ENCODE measurements around the gene ALG10B.

DNA sequence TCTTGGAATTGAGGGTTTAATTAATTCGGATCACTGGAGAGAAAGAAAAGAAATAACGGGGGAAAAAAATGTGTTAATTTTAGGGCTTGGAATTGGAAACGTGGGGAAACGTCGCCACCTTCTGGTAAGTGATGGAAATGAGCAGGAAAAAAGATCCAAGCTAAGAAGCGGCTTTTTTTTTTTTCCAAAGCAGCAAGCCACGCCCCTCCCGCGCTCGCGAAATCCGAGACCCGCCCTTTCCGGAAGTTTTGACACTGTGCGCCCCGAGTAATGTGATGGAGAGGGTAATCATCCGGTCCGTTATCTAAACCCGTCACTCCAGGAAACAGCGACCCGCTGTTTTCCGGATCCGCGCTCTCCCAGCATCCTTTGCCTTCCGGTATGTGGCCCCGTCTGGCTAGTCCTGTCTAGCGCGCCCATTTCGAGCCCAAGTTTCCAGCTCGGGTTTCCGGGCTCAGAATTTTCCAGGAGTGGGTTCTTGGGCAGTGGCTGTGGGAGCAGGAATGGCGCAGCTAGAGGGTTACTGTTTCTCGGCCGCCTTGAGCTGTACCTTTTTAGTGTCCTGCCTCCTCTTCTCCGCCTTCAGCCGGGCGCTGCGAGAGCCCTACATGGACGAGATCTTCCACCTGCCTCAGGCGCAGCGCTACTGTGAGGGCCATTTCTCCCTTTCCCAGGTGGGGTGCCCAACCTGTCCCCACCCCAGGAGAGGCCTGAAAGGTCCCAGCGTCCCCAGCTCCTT lies at the start of gene ALG10B:
- TF ChIP-seq, protein P1, sequence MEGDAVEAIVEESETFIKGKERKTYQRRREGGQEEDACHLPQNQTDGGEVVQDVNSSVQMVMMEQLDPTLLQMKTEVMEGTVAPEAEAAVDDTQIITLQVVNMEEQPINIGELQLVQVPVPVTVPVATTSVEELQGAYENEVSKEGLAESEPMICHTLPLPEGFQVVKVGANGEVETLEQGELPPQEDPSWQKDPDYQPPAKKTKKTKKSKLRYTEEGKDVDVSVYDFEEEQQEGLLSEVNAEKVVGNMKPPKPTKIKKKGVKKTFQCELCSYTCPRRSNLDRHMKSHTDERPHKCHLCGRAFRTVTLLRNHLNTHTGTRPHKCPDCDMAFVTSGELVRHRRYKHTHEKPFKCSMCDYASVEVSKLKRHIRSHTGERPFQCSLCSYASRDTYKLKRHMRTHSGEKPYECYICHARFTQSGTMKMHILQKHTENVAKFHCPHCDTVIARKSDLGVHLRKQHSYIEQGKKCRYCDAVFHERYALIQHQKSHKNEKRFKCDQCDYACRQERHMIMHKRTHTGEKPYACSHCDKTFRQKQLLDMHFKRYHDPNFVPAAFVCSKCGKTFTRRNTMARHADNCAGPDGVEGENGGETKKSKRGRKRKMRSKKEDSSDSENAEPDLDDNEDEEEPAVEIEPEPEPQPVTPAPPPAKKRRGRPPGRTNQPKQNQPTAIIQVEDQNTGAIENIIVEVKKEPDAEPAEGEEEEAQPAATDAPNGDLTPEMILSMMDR (IDR thresholded peaks at IDR 0.05) = peak; percentile 42 to 71 (median 63)
- no peak for TF ChIP-seq POLR2A (IDR thresholded peaks at IDR 0.05)

Data from uterus (tissue), 2 donors.